ENCODE data around the gene HTRA1. TPM values are rescaled to one million over a fixed set of nuclear protein-coding genes. Genes with fewer than 3 reads are reported as not detected.

HTRA1 gene
- total and polyA plus RNA-seq, 10 donors = 18.3 to 63.7 (median 35.3) TPM

DNA sequence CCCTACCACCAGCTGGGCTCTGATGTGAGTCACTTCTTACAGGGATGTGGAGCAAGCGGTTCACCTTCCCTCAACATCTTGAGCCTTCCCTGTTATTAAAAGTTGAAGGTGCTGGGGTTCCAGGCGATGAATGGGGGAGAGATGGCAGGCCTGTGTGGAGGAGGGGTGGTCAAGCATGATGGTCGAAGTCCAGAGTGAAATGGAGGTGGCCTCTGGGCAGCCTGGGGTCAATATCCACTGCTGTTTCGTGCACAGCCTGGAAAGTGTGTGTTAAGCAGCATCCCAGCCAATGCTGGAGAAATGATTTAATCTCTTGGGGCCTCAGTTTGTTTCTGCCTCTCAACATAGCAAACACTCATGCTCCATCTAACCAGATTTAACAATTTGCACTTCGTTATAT, 65.5 kb downstream of the HTRA1 start:
- peaks cover 0 to 4% (median 0%) of the 10 kb centered on the region in 6 donors for H3K4me1 ChIP-seq
- intact Hi-C loops (cut with DNase I; ENCODE audit: low total_unique reads) = no loop called here
- 73 to 82% (median 77%) methylated on average over 5 of the region's 5 CpGs for WGBS, 5 donors
- no peak overlapping the region for H3K27ac ChIP-seq
- peaks cover 0 to 29% (median 0%) of the 10 kb centered on the region in 7 donors for H3K27me3 ChIP-seq (replicated peaks in 1 of 7)
- TF ChIP-seq POLR2AphosphoS5 (IDR thresholded peaks at IDR 0.05) (no peak), POLR2A (IDR thresholded peaks at IDR 0.05) (no peak)
- TF ChIP-seq, protein P1, sequence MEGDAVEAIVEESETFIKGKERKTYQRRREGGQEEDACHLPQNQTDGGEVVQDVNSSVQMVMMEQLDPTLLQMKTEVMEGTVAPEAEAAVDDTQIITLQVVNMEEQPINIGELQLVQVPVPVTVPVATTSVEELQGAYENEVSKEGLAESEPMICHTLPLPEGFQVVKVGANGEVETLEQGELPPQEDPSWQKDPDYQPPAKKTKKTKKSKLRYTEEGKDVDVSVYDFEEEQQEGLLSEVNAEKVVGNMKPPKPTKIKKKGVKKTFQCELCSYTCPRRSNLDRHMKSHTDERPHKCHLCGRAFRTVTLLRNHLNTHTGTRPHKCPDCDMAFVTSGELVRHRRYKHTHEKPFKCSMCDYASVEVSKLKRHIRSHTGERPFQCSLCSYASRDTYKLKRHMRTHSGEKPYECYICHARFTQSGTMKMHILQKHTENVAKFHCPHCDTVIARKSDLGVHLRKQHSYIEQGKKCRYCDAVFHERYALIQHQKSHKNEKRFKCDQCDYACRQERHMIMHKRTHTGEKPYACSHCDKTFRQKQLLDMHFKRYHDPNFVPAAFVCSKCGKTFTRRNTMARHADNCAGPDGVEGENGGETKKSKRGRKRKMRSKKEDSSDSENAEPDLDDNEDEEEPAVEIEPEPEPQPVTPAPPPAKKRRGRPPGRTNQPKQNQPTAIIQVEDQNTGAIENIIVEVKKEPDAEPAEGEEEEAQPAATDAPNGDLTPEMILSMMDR (IDR thresholded peaks at IDR 0.05 in 8 of 11, conservative IDR thresholded peaks at IDR 0.05 in 3 of 11) = no peak
- H3K4me3 ChIP-seq = no peak overlapping the region
- H3K9me3 ChIP-seq = peaks cover 0 to 7% (median 0%) of the 10 kb centered on the region in 8 donors
- DNase-seq = no peak
- no peaks in the 10 kb centered on the region for H3K36me3 ChIP-seq

DNA sequence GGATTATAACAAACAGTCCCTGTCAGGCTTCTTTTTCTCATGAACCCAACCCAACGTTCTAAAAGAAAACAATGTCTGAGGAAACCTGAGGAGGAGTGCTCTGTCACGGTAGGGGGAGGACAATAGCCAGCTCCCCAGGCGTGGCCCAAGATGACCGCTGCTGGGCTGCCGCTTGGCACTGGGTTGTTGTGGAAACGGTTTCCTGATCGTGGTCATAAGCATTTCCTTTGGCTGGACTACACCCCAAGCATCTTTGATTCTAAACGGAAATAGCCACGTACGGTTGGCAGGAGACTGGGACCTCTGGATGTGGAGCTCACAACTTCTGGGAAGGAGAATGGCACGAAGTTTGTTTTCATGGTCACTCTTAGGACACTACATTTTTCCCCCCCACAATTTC, 68.8 kb downstream of the HTRA1 start:
- TF ChIP-seq POLR2AphosphoS5 (IDR thresholded peaks at IDR 0.05) (peak in 2 of 3 donors; percentile 39 to 55), POLR2A (IDR thresholded peaks at IDR 0.05) (no peak)
- 17 to 31% (median 22%) methylated on average over 8 to 11 of the region's 11 CpGs for WGBS, 5 donors
- Histone ChIP-seq H3K27ac (no peak overlapping the region), H3K36me3 (no peaks in the 10 kb centered on the region), H3K4me3 (no peak overlapping the region), H3K4me1 (peaks cover 0 to 4% (median 0%) of the 10 kb centered on the region in 6 donors), H3K27me3 (replicated peaks in 1 of 7) (peaks cover 0 to 21% (median 0%) of the 10 kb centered on the region in 7 donors), H3K9me3 (no peaks in the 10 kb centered on the region)
- intact Hi-C loops (cut with DNase I; ENCODE audit: low total_unique reads) = no loop called here
- DNase-seq = no peak

GRCh38 chr10:122531261-122531660, 69.9 kb downstream of the HTRA1 start:
- no peaks in the 10 kb centered on the region for H3K9me3 ChIP-seq
- WGBS, 5 donors = 90 to 95% (median 92%) methylated on average over 5 of the region's 5 CpGs
- no peak for TF ChIP-seq POLR2AphosphoS5 (IDR thresholded peaks at IDR 0.05)
- TF ChIP-seq, protein P1 (IDR thresholded peaks at IDR 0.05 in 8 of 11, conservative IDR thresholded peaks at IDR 0.05 in 3 of 11) = no peak
- TF ChIP-seq POLR2A (IDR thresholded peaks at IDR 0.05) = no peak
- peaks cover 0 to 12% (median 0%) of the 10 kb centered on the region in 7 donors for H3K27me3 ChIP-seq (replicated peaks in 1 of 7)
- no peak for DNase-seq
- H3K27ac ChIP-seq = no peak overlapping the region
- peaks cover 0 to 4% (median 0%) of the 10 kb centered on the region in 6 donors for H3K4me1 ChIP-seq
- no peak overlapping the region for H3K4me3 ChIP-seq
- intact Hi-C loops (cut with DNase I; ENCODE audit: low total_unique reads) = no loop called here
- no peaks in the 10 kb centered on the region for H3K36me3 ChIP-seq

GRCh38 chr10:122531939-122532338, 70.6 kb downstream of the HTRA1 start:
- peaks cover 0 to 4% (median 0%) of the 10 kb centered on the region in 6 donors for H3K4me1 ChIP-seq
- WGBS, 5 donors = 32 to 78% (median 40%) methylated on average over 3 of the region's 3 CpGs
- H3K36me3 ChIP-seq = no peaks in the 10 kb centered on the region
- no peaks in the 10 kb centered on the region for H3K9me3 ChIP-seq
- DNase-seq = no peak
- H3K27ac ChIP-seq = no peak overlapping the region
- intact Hi-C loops (cut with DNase I; ENCODE audit: low total_unique reads) = no loop called here
- H3K27me3 ChIP-seq (replicated peaks in 1 of 7) = peaks cover 0 to 8% (median 0%) of the 10 kb centered on the region in 7 donors
- TF ChIP-seq POLR2A (IDR thresholded peaks at IDR 0.05) = no peak
- TF ChIP-seq, protein P1 (IDR thresholded peaks at IDR 0.05 in 8 of 11, conservative IDR thresholded peaks at IDR 0.05 in 3 of 11) = no peak
- TF ChIP-seq POLR2AphosphoS5 (IDR thresholded peaks at IDR 0.05) = no peak
- no peak overlapping the region for H3K4me3 ChIP-seq
